SK-N-SH (cell line): ENCODE measurements around the gene MSANTD3. TPM values are rescaled to one million over a fixed set of nuclear protein-coding genes. Genes with fewer than 3 reads are reported as not detected.
A peak's percentile ranks its signal among the peaks of the same experiment; 100 is the strongest.

Experiments used
- CTCF ChIA-PET: fragments of 300-600, 350-600 bp; formaldehyde crosslinking; extraction: SDS; loops from one replicate; lab custom pipeline; 2021; lab: Yijun Ruan, JAX
- POLR2A ChIA-PET: fragments of 350-600 bp; sonication (Branson Sonifier 250); formaldehyde crosslinking; extraction: SDS; loops from one replicate; lab custom pipeline; 2020; ENCODE audit warnings: antibody characterized with exemption, inconsistent platforms; lab: Yijun Ruan, JAX
- DNase-seq: peaks from one replicate; pipeline ENCODE4 v3.0.0; 2012
- H2AFZ ChIP-seq: fragments of 200-600 bp; sonication (generic); 2 replicates; pipeline ENCODE4 v1.8.1; 2016; ENCODE audit warnings: antibody characterized with exemption, mild to moderate bottlenecking, low read depth
- H3F3A ChIP-seq: fragments of 200-600 bp; sonication (generic); replicated peaks from 2 replicates; pipeline ENCODE3; 2016; ENCODE audit warnings: antibody characterized with exemption, mild to moderate bottlenecking; ENCODE audit not compliant: insufficient read depth
- H3K27ac ChIP-seq, 2 experiments: fragments of 200-500 bp in 1 of 2; fragments of 200-600 bp in 1 of 2; sonication (Bioruptor generic) in 1 of 2; sonication (generic), shearing (Covaris generic) in 1 of 2; 2 replicates each; pipeline versions ENCODE4 v1.5.1 to v1.6.1; 2014 to 2016; ENCODE audit warnings: low read depth in 2 of 2, inconsistent platforms in 1 of 2, low read length in 1 of 2, mild to moderate bottlenecking in 1 of 2, mixed read lengths in 1 of 2
- H3K27me3 ChIP-seq: fragments of 200-600 bp; sonication (generic), shearing (Covaris generic); 2 replicates; pipeline ENCODE4 v1.6.1; 2016; ENCODE audit warnings: mixed run types; ENCODE audit not compliant: insufficient read depth
- H3K36me3 ChIP-seq, 2 experiments: fragments of 200-500 bp in 1 of 2; fragments of 200-600 bp in 1 of 2; sonication (Bioruptor generic) in 1 of 2; sonication (generic) in 1 of 2; replicated peaks in 1 of 2; 2 replicates each; pipeline versions ENCODE3 to v1.5.1; 2014 to 2016; ENCODE audit warnings: low read length in 1 of 2, mild to moderate bottlenecking in 1 of 2; ENCODE audit not compliant: insufficient read depth in 2 of 2, control insufficient read depth in 1 of 2
- H3K4me1 ChIP-seq, 2 experiments: fragments of 200-500 bp in 1 of 2; fragments of 200-600 bp in 1 of 2; sonication (Bioruptor generic) in 1 of 2; sonication (generic), shearing (Covaris generic) in 1 of 2; 2 replicates each; pipeline versions ENCODE4 v1.5.1 to v1.6.1; 2014 to 2016; ENCODE audit warnings: low read depth in 1 of 2, low read length in 1 of 2, mixed run types in 1 of 2; ENCODE audit not compliant: insufficient read depth in 2 of 2, control insufficient read depth in 1 of 2
- H3K4me2 ChIP-seq: fragments of 200-600 bp; sonication (generic), shearing (Covaris generic); 2 replicates; pipeline ENCODE4 v1.6.1; 2017; ENCODE audit warnings: mixed run types
- H3K4me3 ChIP-seq, 2 experiments: fragments of 200-500 bp in 1 of 2; fragments of 200-600 bp in 1 of 2; sonication (Bioruptor generic) in 1 of 2; sonication (generic), shearing (Covaris generic) in 1 of 2; 2 replicates each; pipeline versions ENCODE4 v1.5.1 to v1.8.1; 2014 to 2016; ENCODE audit warnings: low read depth in 2 of 2, inconsistent platforms in 1 of 2, low read length in 1 of 2, mild to moderate bottlenecking in 1 of 2, mixed read lengths in 1 of 2, moderate library complexity in 1 of 2
- H3K79me2 ChIP-seq: fragments of 200-600 bp; sonication (generic); 2 replicates; pipeline ENCODE4 v1.8.1; 2017; ENCODE audit warnings: mild to moderate bottlenecking; ENCODE audit not compliant: insufficient read depth
- H3K9ac ChIP-seq: fragments of 200-600 bp; sonication (generic); 2 replicates; pipeline ENCODE4 v1.6.1; 2017; ENCODE audit warnings: mixed run types
- H3K9me2 ChIP-seq: fragments of 200-600 bp; sonication (generic); 2 replicates; pipeline ENCODE4 v1.6.1; 2017; ENCODE audit warnings: mixed run types
- H3K9me3 ChIP-seq: fragments of 200-600 bp; sonication (generic); 2 replicates; pipeline ENCODE4 v1.6.1; 2017; ENCODE audit warnings: mixed run types, mild to moderate bottlenecking, moderate library complexity
- H4K20me1 ChIP-seq: fragments of 200-600 bp; sonication (generic); 2 replicates; pipeline ENCODE4 v1.6.1; 2017; ENCODE audit warnings: mild to moderate bottlenecking, mixed run types; ENCODE audit not compliant: insufficient read depth
- ELF1 ChIP-seq: IDR thresholded peaks from 2 replicates; pipeline ENCODE4 v1.4.0; 2012
- FOXJ3 ChIP-seq: sonication (generic); formaldehyde crosslinking; IDR thresholded peaks from 2 replicates; pipeline ENCODE4 v1.5.1; 2020; ENCODE audit warnings: mild to moderate bottlenecking, missing genetic modification reagents
- FOXM1 ChIP-seq: IDR thresholded peaks from 2 replicates; pipeline ENCODE4 v1.4.0; 2012; ENCODE audit warnings: low read depth, mild to moderate bottlenecking
- JUND ChIP-seq: IDR thresholded peaks from 2 replicates; pipeline ENCODE4 v1.4.0; 2012
- MXI1 ChIP-seq: IDR thresholded peaks from 2 replicates; pipeline ENCODE4 v1.6.1; 2012; ENCODE audit warnings: mild to moderate bottlenecking, low read depth, low read length, improper control_type of control experiment
- NFIC ChIP-seq: IDR thresholded peaks from 2 replicates; pipeline ENCODE4 v1.4.0; 2012; ENCODE audit warnings: borderline replicate concordance
- NRF1 ChIP-seq: IDR thresholded peaks from 2 replicates; pipeline ENCODE4 v1.6.1; 2012; ENCODE audit warnings: low read depth, mild to moderate bottlenecking, low read length
- POLR2AphosphoS5 ChIP-seq: IDR thresholded peaks from 2 replicates; pipeline ENCODE4 v1.6.1; 2012; ENCODE audit warnings: low read depth, low read length
- RCOR1 ChIP-seq: fragments of 150-350 bp; IDR thresholded peaks from 2 replicates; pipeline ENCODE4 v1.6.1; 2017; ENCODE audit warnings: antibody characterized with exemption, low read length
- RFX5 ChIP-seq: IDR thresholded peaks from 2 replicates; pipeline ENCODE4 v1.6.1; 2012; ENCODE audit warnings: mild to moderate bottlenecking, improper control_type of control experiment, low read length
- RXRA ChIP-seq: IDR thresholded peaks from 2 replicates; pipeline ENCODE4 v1.4.0; 2012; ENCODE audit warnings: low read depth, mild to moderate bottlenecking, borderline replicate concordance
- SIN3A ChIP-seq: IDR thresholded peaks from 2 replicates; pipeline ENCODE4 v1.6.1; 2012; ENCODE audit warnings: low read depth, mild to moderate bottlenecking, low read length, moderate library complexity, borderline replicate concordance
- SMC3 ChIP-seq: IDR thresholded peaks from 2 replicates; pipeline ENCODE4 v1.6.1; 2012; ENCODE audit warnings: low read depth, low read length, improper control_type of control experiment
- TAF1 ChIP-seq: IDR thresholded peaks from 2 replicates; pipeline ENCODE4 v1.6.1; 2012; ENCODE audit warnings: low read depth, mild to moderate bottlenecking, low read length, moderate library complexity, borderline replicate concordance
- TEAD4 ChIP-seq: IDR thresholded peaks from 2 replicates; pipeline ENCODE4 v1.4.0; 2012; ENCODE audit warnings: mild to moderate bottlenecking, borderline replicate concordance; ENCODE audit not compliant: insufficient read depth
- YY1 ChIP-seq: IDR thresholded peaks from 2 replicates; pipeline ENCODE4 v1.4.0; 2012; ENCODE audit warnings: low read depth, mild to moderate bottlenecking
- WGBS: methylation state at CpG from one replicate; pipeline ENCODE4 v1.1.6; 2017; ENCODE audit warnings: low lambda C conversion rate; 5-methylcytosine and 5-hydroxymethylcytosine counted together
- polyA plus RNA-seq, 3 experiments: library from polyadenylated mRNA; depleted of rRNA; stranded (reverse); fragments of >200 nt; gene quantifications; 2 replicates each; pipeline ENCODE4 v1.2.3, GENCODE V29; 2012
- TF ChIP-seq, protein P1 (sequence below): fragments of 200-600 bp; sonication (generic); IDR thresholded peaks from 2 replicates; pipeline ENCODE4 v1.6.1; 2017; ENCODE audit warnings: antibody characterized with exemption, mild to moderate bottlenecking, moderate library complexity
- TF ChIP-seq, protein P2 (sequence below): fragments of 150-350 bp; IDR thresholded peaks from 2 replicates; pipeline ENCODE4 v1.6.1; 2016; ENCODE audit warnings: mild to moderate bottlenecking, low read depth, low read length
- TF ChIP-seq, protein P3 (sequence below): fragments of 150-350 bp; IDR thresholded peaks from 2 replicates; pipeline ENCODE4 v1.6.1; 2017; ENCODE audit warnings: antibody characterized with exemption, low read length, low read depth, borderline replicate concordance
- TF ChIP-seq, protein P4 (sequence below): IDR thresholded peaks from 2 replicates; pipeline ENCODE4 v1.4.0; 2012; ENCODE audit warnings: low read depth, borderline replicate concordance

MSANTD3 gene
- polyA plus RNA-seq, 1 of the 3 experiments (the other 2 are of a cell fraction) = 48.3 TPM

DNA sequence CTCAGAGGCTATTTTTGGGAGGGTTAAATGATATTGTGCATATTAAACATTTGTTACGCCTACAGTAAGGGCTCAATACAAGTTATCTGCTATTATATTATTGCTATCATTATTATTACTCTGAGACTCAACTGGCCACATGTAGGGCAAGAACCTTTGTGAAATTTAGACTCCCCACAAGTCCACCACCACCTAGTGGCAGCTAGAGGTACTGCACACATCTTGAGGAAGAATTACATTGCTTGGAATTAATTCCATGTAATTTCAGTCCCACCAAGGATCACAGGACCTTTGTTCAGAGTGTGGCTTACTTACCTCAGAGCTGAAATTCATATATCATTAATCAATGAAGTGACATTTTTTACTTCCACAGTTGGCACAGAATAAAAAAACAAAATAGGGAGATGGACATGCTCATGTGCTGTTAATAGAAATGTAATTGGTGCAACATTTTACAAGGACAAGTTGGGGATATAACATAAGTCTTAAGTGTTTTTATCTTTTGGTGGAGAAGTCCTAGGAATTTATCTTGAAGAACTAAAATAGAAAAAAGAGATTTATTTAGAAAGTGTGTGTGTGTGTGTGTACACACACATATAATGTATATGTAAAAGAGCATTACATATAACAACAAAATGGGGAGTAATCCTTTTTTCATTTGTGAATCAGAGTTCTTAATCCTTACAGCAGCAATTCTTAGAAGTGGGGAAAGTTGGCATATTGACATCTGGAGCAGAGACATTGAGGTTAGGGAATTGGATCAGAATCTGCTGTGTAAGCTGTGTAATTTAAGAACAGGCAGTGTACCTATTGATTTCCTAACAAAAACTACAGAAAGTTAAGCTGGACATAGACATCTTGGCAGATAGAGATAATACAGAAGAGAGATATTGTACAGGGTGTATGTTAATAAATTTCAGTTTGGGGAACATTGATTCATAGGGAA, 11.2 kb downstream of the MSANTD3 start (continued):
- no peak for TF ChIP-seq SIN3A
- peak; percentile 74; the same call in 1 of the 2 replicates for TF ChIP-seq MXI1
- no peak for TF ChIP-seq POLR2AphosphoS5
- TF ChIP-seq RXRA = no peak
- TF ChIP-seq, protein P1, sequence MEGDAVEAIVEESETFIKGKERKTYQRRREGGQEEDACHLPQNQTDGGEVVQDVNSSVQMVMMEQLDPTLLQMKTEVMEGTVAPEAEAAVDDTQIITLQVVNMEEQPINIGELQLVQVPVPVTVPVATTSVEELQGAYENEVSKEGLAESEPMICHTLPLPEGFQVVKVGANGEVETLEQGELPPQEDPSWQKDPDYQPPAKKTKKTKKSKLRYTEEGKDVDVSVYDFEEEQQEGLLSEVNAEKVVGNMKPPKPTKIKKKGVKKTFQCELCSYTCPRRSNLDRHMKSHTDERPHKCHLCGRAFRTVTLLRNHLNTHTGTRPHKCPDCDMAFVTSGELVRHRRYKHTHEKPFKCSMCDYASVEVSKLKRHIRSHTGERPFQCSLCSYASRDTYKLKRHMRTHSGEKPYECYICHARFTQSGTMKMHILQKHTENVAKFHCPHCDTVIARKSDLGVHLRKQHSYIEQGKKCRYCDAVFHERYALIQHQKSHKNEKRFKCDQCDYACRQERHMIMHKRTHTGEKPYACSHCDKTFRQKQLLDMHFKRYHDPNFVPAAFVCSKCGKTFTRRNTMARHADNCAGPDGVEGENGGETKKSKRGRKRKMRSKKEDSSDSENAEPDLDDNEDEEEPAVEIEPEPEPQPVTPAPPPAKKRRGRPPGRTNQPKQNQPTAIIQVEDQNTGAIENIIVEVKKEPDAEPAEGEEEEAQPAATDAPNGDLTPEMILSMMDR = peak; percentile 95
- TF ChIP-seq, protein P2, sequence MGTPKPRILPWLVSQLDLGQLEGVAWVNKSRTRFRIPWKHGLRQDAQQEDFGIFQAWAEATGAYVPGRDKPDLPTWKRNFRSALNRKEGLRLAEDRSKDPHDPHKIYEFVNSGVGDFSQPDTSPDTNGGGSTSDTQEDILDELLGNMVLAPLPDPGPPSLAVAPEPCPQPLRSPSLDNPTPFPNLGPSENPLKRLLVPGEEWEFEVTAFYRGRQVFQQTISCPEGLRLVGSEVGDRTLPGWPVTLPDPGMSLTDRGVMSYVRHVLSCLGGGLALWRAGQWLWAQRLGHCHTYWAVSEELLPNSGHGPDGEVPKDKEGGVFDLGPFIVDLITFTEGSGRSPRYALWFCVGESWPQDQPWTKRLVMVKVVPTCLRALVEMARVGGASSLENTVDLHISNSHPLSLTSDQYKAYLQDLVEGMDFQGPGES = no peak
- TF ChIP-seq, protein P3, sequence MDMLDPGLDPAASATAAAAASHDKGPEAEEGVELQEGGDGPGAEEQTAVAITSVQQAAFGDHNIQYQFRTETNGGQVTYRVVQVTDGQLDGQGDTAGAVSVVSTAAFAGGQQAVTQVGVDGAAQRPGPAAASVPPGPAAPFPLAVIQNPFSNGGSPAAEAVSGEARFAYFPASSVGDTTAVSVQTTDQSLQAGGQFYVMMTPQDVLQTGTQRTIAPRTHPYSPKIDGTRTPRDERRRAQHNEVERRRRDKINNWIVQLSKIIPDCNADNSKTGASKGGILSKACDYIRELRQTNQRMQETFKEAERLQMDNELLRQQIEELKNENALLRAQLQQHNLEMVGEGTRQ = no peak
- TF ChIP-seq ELF1 = no peak
- TF ChIP-seq TAF1 = no peak
- TF ChIP-seq, protein P4, sequence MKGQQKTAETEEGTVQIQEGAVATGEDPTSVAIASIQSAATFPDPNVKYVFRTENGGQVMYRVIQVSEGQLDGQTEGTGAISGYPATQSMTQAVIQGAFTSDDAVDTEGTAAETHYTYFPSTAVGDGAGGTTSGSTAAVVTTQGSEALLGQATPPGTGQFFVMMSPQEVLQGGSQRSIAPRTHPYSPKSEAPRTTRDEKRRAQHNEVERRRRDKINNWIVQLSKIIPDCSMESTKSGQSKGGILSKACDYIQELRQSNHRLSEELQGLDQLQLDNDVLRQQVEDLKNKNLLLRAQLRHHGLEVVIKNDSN = no peak
- TF ChIP-seq RCOR1 = no peak
- TF ChIP-seq SMC3 = peak; percentile 72
- TF ChIP-seq NFIC = no peak
- TF ChIP-seq RFX5 = no peak
- TF ChIP-seq, all 33 proteins: peak for 5

DNA sequence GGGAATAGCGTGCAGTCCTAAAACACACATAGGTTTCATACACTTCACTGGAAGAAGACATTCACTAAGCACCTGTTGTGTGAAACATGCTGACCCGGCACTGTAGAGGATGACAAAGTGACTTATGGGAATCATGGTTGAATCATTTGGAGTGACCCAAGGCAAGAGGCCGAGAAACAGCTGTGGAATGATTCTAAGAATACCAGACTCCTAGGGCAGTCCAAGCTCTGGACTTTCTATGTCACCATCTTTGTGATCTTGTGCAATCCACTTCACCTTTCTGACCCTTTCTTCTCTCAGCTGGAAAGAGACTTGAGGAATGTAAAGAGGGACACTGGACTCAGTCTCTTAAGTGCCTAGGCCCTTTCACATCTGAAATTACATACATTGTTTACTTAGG, 13.1 kb downstream of the MSANTD3 start:
- CTCF ChIA-PET = no interaction called here

More for the DNA sequence above, 13.1 kb downstream of the MSANTD3 start:
- peaks cover 7 to 41% of the 10 kb centered on the region in 2 experiments for H3K36me3 ChIP-seq
- TF ChIP-seq YY1 (no peak), ELF1 (no peak), FOXM1 (no peak), NRF1 (no peak), TEAD4 (no peak), SIN3A (no peak), RXRA (no peak), JUND (no peak), POLR2AphosphoS5 (no peak), FOXJ3 (CRISPR knock-in tag) (no peak)
- TF ChIP-seq, protein P1 = no peak
- TF ChIP-seq, protein P2 = no peak
- TF ChIP-seq, protein P3 = no peak
- POLR2A ChIA-PET = no interaction called here
- peaks cover 100% of the 10 kb centered on the region for H3K79me2 ChIP-seq
- H3K4me1 ChIP-seq = peaks cover 0 to 11% of the 10 kb centered on the region in 2 experiments; a peak in 3 of 4 replicates
- H4K20me1 ChIP-seq = peaks cover 98% of the 10 kb centered on the region
- 89% methylated on average over 3 of the region's 3 CpGs for WGBS
- H3K27ac ChIP-seq = no peak overlapping the region
- H3K4me2 ChIP-seq = no peak overlapping the region
- H3K9me2 ChIP-seq = no peaks in the 10 kb centered on the region
- peaks cover 12% of the 10 kb centered on the region for H3F3A ChIP-seq
- H3K9ac ChIP-seq = no peak overlapping the region
- no peak overlapping the region for H3K4me3 ChIP-seq
- DNase-seq = no peak
- H2AFZ ChIP-seq = no peak overlapping the region
- H3K27me3 ChIP-seq = no peaks in the 10 kb centered on the region
- no peaks in the 10 kb centered on the region for H3K9me3 ChIP-seq
